RWPE2 (cell line): ENCODE results near the gene CLCN1.

Source experiments
- ATAC-seq: fragments of 200-7000 bp; cut with Tn5 transposase; 3 replicates; pipeline ENCODE4 v1.9.1; 2021; ENCODE audit warnings: low read depth
- DNase-seq: peaks from one replicate; pipeline ENCODE4 v3.0.0-alpha.2; 2020; ENCODE audit warnings: low spot score
- H3K27ac ChIP-seq: fragments of 450-650 bp; 2 replicates; pipeline ENCODE4 v1.5.1; 2017; ENCODE audit warnings: mild to moderate bottlenecking; ENCODE audit not compliant: poor library complexity, severe bottlenecking
- H3K27me3 ChIP-seq: fragments of 250-450 bp; sonication (Bioruptor Pico); 2 replicates; pipeline ENCODE4 v1.5.1; 2021; ENCODE audit warnings: mild to moderate bottlenecking, moderate library complexity; ENCODE audit not compliant: insufficient read depth, poor library complexity, severe bottlenecking
- H3K36me3 ChIP-seq: fragments of 250-450 bp; sonication (Bioruptor Pico); 2 replicates; pipeline ENCODE4 v1.5.1; 2020; ENCODE audit warnings: low read depth, mild to moderate bottlenecking, moderate library complexity
- H3K4me1 ChIP-seq: fragments of 250-450 bp; sonication (Bioruptor Pico); 2 replicates; pipeline ENCODE4 v1.5.1; 2021; ENCODE audit warnings: mild to moderate bottlenecking, moderate library complexity; ENCODE audit not compliant: insufficient read depth, poor library complexity, severe bottlenecking
- H3K4me3 ChIP-seq: fragments of 250-450 bp; sonication (Bioruptor Pico); 2 replicates; pipeline ENCODE4 v1.5.1; 2021; ENCODE audit warnings: mild to moderate bottlenecking, moderate library complexity; ENCODE audit not compliant: severe bottlenecking
- H3K9me3 ChIP-seq: fragments of 250-450 bp; sonication (Bioruptor Pico); 2 replicates; pipeline ENCODE4 v1.5.1; 2021; ENCODE audit warnings: mild to moderate bottlenecking, moderate library complexity; ENCODE audit not compliant: severe bottlenecking
- CTCF ChIP-seq: fragments of 450-650 bp; IDR thresholded peaks from one replicate; pipeline ENCODE4 v1.5.1; 2017; ENCODE audit warnings: mild to moderate bottlenecking, moderate library complexity; ENCODE audit not compliant: poor library complexity, severe bottlenecking

CLCN1 gene

GRCh38 chr7:143347950-143348349 is 32.0 kb downstream of the CLCN1 start:
- no peaks in the 10 kb centered on the region for H3K9me3 ChIP-seq
- TF ChIP-seq CTCF: no peak
- H3K4me1 ChIP-seq: no peaks in the 10 kb centered on the region
- H3K27me3 ChIP-seq: no peaks in the 10 kb centered on the region
- ATAC-seq (no peak), DNase-seq (no peak)
- no peaks in the 10 kb centered on the region for H3K36me3 ChIP-seq
- H3K4me3 ChIP-seq: no peak overlapping the region
- no peak overlapping the region for H3K27ac ChIP-seq

- Histone ChIP-seq H3K4me1 (no peaks in the 10 kb centered on the region), H3K4me3 (no peak overlapping the region), H3K27ac (no peak overlapping the region), H3K9me3 (no peaks in the 10 kb centered on the region), H3K27me3 (no peaks in the 10 kb centered on the region), H3K36me3 (no peaks in the 10 kb centered on the region)
- DNase-seq (no peak), ATAC-seq (no peak)
- TF ChIP-seq CTCF: no peak
These were observed 35.1 kb downstream of the CLCN1 start for GRCh38 chr7:143351060-143351459.

GRCh38 chr7:143351574-143351973 is 35.7 kb downstream of the CLCN1 start:
- no peaks in the 10 kb centered on the region for H3K27me3 ChIP-seq
- H3K4me1 ChIP-seq: no peaks in the 10 kb centered on the region
- H3K9me3 ChIP-seq: no peaks in the 10 kb centered on the region
- DNase-seq: no peak
- TF ChIP-seq CTCF: no peak
- no peak overlapping the region for H3K27ac ChIP-seq
- no peak for ATAC-seq
- no peak overlapping the region for H3K4me3 ChIP-seq
- no peaks in the 10 kb centered on the region for H3K36me3 ChIP-seq

- Histone ChIP-seq H3K27ac (no peak overlapping the region), H3K4me1 (no peaks in the 10 kb centered on the region), H3K27me3 (no peaks in the 10 kb centered on the region), H3K4me3 (no peak overlapping the region), H3K9me3 (no peaks in the 10 kb centered on the region), H3K36me3 (no peaks in the 10 kb centered on the region)
- no peak for ATAC-seq
- no peak for TF ChIP-seq CTCF
- no peak for DNase-seq
These were observed 36.7 kb downstream of the CLCN1 start for GRCh38 chr7:143352531-143353002.

- no peak for DNase-seq
- no peak overlapping the region for H3K27ac ChIP-seq
- H3K9me3 ChIP-seq: no peaks in the 10 kb centered on the region
- no peaks in the 10 kb centered on the region for H3K4me1 ChIP-seq
- no peaks in the 10 kb centered on the region for H3K27me3 ChIP-seq
- no peak for ATAC-seq
- no peaks in the 10 kb centered on the region for H3K36me3 ChIP-seq
- no peak overlapping the region for H3K4me3 ChIP-seq
- no peak for TF ChIP-seq CTCF
These were observed 38.5 kb downstream of the CLCN1 start for GRCh38 chr7:143354376-143354775.
